Measurements from ENCODE around the gene CLK2.
A peak's percentile ranks its signal among the peaks of the same experiment; 100 is the strongest.
"Not testable (repeated sequence)": the region's sequence is repeated elsewhere in the genome, so short reads cannot be mapped to it uniquely, and the experiment has no call there.

The CLK2 gene

GRCh38 chr1:155294520-155295182 is 21.3 kb upstream of the CLK2 start:
- DNase-seq (ENCODE audit: low read depth in 1 of 2, low spot score in 1 of 2): no peak
- in situ Hi-C loops (cut with HindIII; ENCODE audit: low pct_unique_long_range_greater_than_20kb, low sequenced_read_pairs): no loop called here
- no peak for TF ChIP-seq JUND (IDR thresholded peaks at IDR 0.05; ENCODE audit: low read depth)

GRCh38 chr1:155293086-155293749 is 19.9 kb upstream of the CLK2 start:
- no peak for DNase-seq (ENCODE audit: low read depth in 1 of 2, low spot score in 1 of 2)
- TF ChIP-seq JUND (IDR thresholded peaks at IDR 0.05; ENCODE audit: low read depth): no peak
- in situ Hi-C loops (cut with HindIII; ENCODE audit: low pct_unique_long_range_greater_than_20kb, low sequenced_read_pairs): no loop called here

- in situ Hi-C loops (cut with HindIII; ENCODE audit: low pct_unique_long_range_greater_than_20kb, low sequenced_read_pairs): not testable (repeated sequence)
Measured at GRCh38 chr1:155291006-155291405, 17.7 kb upstream of the CLK2 start.

GRCh38 chr1:155287987-155288543 is 14.8 kb upstream of the CLK2 start:
- DNase-seq (ENCODE audit: low read depth in 1 of 2, low spot score in 1 of 2): no peak
- in situ Hi-C loops (cut with HindIII; ENCODE audit: low pct_unique_long_range_greater_than_20kb, low sequenced_read_pairs): no loop called here

More at GRCh38 chr1:155291006-155291405, 17.7 kb upstream of the CLK2 start:
- DNase-seq (ENCODE audit: low read depth in 1 of 2, low spot score in 1 of 2): not testable (repeated sequence)

GRCh38 chr1:155286544-155286943 is 13.2 kb upstream of the CLK2 start:
- no peak for TF ChIP-seq JUND (IDR thresholded peaks at IDR 0.05; ENCODE audit: low read depth)
- in situ Hi-C loops (cut with HindIII; ENCODE audit: low pct_unique_long_range_greater_than_20kb, low sequenced_read_pairs): no loop called here

More at GRCh38 chr1:155287987-155288543, 14.8 kb upstream of the CLK2 start:
- TF ChIP-seq JUND (IDR thresholded peaks at IDR 0.05; ENCODE audit: low read depth): no peak

GRCh38 chr1:155285631-155286044 is 12.3 kb upstream of the CLK2 start:
- in situ Hi-C loops (cut with HindIII; ENCODE audit: low pct_unique_long_range_greater_than_20kb, low sequenced_read_pairs): no loop called here
- no peak for DNase-seq (ENCODE audit: low read depth in 1 of 2, low spot score in 1 of 2)
- TF ChIP-seq JUND (IDR thresholded peaks at IDR 0.05; ENCODE audit: low read depth): no peak

More at GRCh38 chr1:155286544-155286943, 13.2 kb upstream of the CLK2 start:
- DNase-seq (ENCODE audit: low read depth in 1 of 2, low spot score in 1 of 2): no peak

- TF ChIP-seq JUND (IDR thresholded peaks at IDR 0.05; ENCODE audit: low read depth): no peak
- no peak for DNase-seq (ENCODE audit: low read depth in 1 of 2, low spot score in 1 of 2)
- in situ Hi-C loops (cut with HindIII; ENCODE audit: low pct_unique_long_range_greater_than_20kb, low sequenced_read_pairs): no loop called here
Measured at GRCh38 chr1:155285063-155285462, 11.8 kb upstream of the CLK2 start.

DNA sequence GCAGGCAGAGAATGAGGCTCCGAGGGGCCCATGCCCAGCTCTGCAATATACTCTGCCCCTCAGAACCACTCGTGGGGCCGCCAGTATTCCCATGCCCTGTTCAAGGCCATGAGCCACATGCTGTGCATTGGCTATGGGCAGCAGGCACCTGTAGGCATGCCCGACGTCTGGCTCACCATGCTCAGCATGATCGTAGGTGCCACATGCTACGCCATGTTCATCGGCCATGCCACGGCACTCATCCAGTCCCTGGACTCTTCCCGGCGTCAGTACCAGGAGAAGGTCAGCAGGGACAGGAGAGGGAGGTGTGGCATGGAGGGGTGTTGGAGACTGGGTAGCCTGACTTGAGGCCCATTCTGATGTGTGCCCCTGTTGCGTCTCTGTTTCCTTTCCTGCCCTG is 11.2 kb upstream of the CLK2 start:
- TF ChIP-seq JUND (IDR thresholded peaks at IDR 0.05; ENCODE audit: low read depth): no peak
- DNase-seq (ENCODE audit: low read depth in 1 of 2, low spot score in 1 of 2): no peak
- in situ Hi-C loops (cut with HindIII; ENCODE audit: low pct_unique_long_range_greater_than_20kb, low sequenced_read_pairs): no loop called here

- TF ChIP-seq JUND (IDR thresholded peaks at IDR 0.05; ENCODE audit: low read depth): no peak
- no peak for DNase-seq (ENCODE audit: low read depth in 1 of 2, low spot score in 1 of 2)
- in situ Hi-C loops (cut with HindIII; ENCODE audit: low pct_unique_long_range_greater_than_20kb, low sequenced_read_pairs): no loop called here
Measured at GRCh38 chr1:155282488-155283091, 9.3 kb upstream of the CLK2 start.

DNA sequence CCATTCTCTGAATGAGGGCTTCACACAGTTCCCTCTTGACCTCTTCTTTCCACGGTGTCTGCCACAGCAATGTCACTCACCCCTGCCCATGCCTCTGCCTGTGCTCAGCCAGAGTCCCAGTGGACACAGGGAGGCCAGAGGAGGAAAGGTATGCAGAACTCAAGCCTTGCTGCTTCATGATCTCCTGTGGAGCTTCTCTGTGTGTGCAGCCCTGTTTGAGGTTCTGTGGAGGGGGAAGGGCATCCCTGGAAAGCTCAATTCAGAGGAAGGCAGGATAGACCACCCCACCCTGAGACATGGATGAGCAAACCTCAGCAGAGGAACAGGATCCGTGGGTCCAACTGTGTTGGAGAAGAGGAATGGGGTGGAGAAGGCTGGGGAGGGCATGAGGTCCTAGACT is 6.0 kb upstream of the CLK2 start:
- DNase-seq (ENCODE audit: low read depth in 1 of 2, low spot score in 1 of 2): no peak
- in situ Hi-C loops (cut with HindIII; ENCODE audit: low pct_unique_long_range_greater_than_20kb, low sequenced_read_pairs): no loop called here
- no peak for TF ChIP-seq JUND (IDR thresholded peaks at IDR 0.05; ENCODE audit: low read depth)

GRCh38 chr1:155278689-155279160 is 5.4 kb upstream of the CLK2 start:
- no peak for TF ChIP-seq JUND (IDR thresholded peaks at IDR 0.05; ENCODE audit: low read depth)
- in situ Hi-C loops (cut with HindIII; ENCODE audit: low pct_unique_long_range_greater_than_20kb, low sequenced_read_pairs): no loop called here
- no peak for DNase-seq (ENCODE audit: low read depth in 1 of 2, low spot score in 1 of 2)

- peak; percentile 82 for DNase-seq (ENCODE audit: low read depth in 1 of 2, low spot score in 1 of 2)
- TF ChIP-seq JUND (IDR thresholded peaks at IDR 0.05; ENCODE audit: low read depth): no peak
Measured at GRCh38 chr1:155277902-155278688, 4.8 kb upstream of the CLK2 start.

More at GRCh38 chr1:155277902-155278688, 4.8 kb upstream of the CLK2 start:
- in situ Hi-C loops (cut with HindIII; ENCODE audit: low pct_unique_long_range_greater_than_20kb, low sequenced_read_pairs): no loop called here
